Skeletal muscle satellite cell (primary cell): ENCODE measurements around the gene SMIM44.
"Not testable (repeated sequence)": the region's sequence is repeated elsewhere in the genome, so short reads cannot be mapped to it uniquely, and the experiment has no call there.

ENCODE experiments used
- H3K27me3 ChIP-seq: 2 replicates; pipeline ENCODE4 v1.7.0; 2013; ENCODE audit warnings: low read length; ENCODE audit not compliant: control insufficient read depth, insufficient read depth
- H3K36me3 ChIP-seq: 2 replicates; pipeline ENCODE4 v1.7.0; 2013; ENCODE audit warnings: mild to moderate bottlenecking, control low read depth, low read length; ENCODE audit not compliant: insufficient read depth
- H3K4me1 ChIP-seq: 2 replicates; pipeline ENCODE4 v1.7.0; 2013; ENCODE audit warnings: low read length; ENCODE audit not compliant: control insufficient read depth, insufficient read depth
- H3K4me2 ChIP-seq: 2 replicates; pipeline ENCODE4 v1.7.0; 2013; ENCODE audit warnings: mild to moderate bottlenecking, low read length
- H3K4me3 ChIP-seq: 2 replicates; pipeline ENCODE4 v1.7.0; 2013; ENCODE audit warnings: low read length
- H3K9ac ChIP-seq: 2 replicates; pipeline ENCODE4 v1.7.0; 2013; ENCODE audit warnings: mild to moderate bottlenecking, low read depth, low read length, moderate library complexity
- H3K9me3 ChIP-seq: replicated peaks from 2 replicates; pipeline ENCODE4 v1.7.0; 2013; ENCODE audit warnings: mild to moderate bottlenecking, control low read depth, low read length

Gene SMIM44

GRCh38 chr19:3459089-3459881, 24.0 kb downstream of the SMIM44 start:
- Histone ChIP-seq H3K36me3 (peaks cover 44% of the 10 kb centered on the region), H3K27me3 (no peaks in the 10 kb centered on the region), H3K9ac (peak overlapping the region; percentile 58), H3K4me2 (peak overlapping the region; percentile 42), H3K4me3 (peak overlapping the region; percentile 25), H3K9me3 (no peaks in the 10 kb centered on the region), H3K4me1 (peaks cover 34% of the 10 kb centered on the region)

GRCh38 chr19:3458229-3459088, 24.8 kb downstream of the SMIM44 start:
- H3K4me3 ChIP-seq = no peak overlapping the region
- peaks cover 50% of the 10 kb centered on the region for H3K36me3 ChIP-seq
- H3K4me2 ChIP-seq = peak overlapping the region; percentile 42
- peak overlapping the region; percentile 58 for H3K9ac ChIP-seq
- H3K9me3 ChIP-seq = no peaks in the 10 kb centered on the region
- peaks cover 34% of the 10 kb centered on the region for H3K4me1 ChIP-seq
- no peaks in the 10 kb centered on the region for H3K27me3 ChIP-seq

- Histone ChIP-seq H3K4me3 (no peak overlapping the region), H3K4me2 (no peak overlapping the region), H3K36me3 (peaks cover 57% of the 10 kb centered on the region), H3K4me1 (peaks cover 34% of the 10 kb centered on the region), H3K9me3 (no peaks in the 10 kb centered on the region), H3K27me3 (no peaks in the 10 kb centered on the region), H3K9ac (peak overlapping the region; percentile 58)
Measured at GRCh38 chr19:3457528-3458228, 25.6 kb downstream of the SMIM44 start.

GRCh38 chr19:3456925-3457527, 26.2 kb downstream of the SMIM44 start:
- H3K4me2 ChIP-seq = no peak overlapping the region
- H3K4me1 ChIP-seq = peaks cover 34% of the 10 kb centered on the region
- peaks cover 64% of the 10 kb centered on the region for H3K36me3 ChIP-seq

GRCh38 chr19:3455960-3456601, 27.2 kb downstream of the SMIM44 start:
- H3K9me3 ChIP-seq = no peaks in the 10 kb centered on the region
- H3K27me3 ChIP-seq = no peaks in the 10 kb centered on the region
- no peak overlapping the region for H3K4me3 ChIP-seq
- no peak overlapping the region for H3K9ac ChIP-seq
- no peak overlapping the region for H3K4me2 ChIP-seq
- H3K36me3 ChIP-seq = peaks cover 69% of the 10 kb centered on the region
- H3K4me1 ChIP-seq = peaks cover 42% of the 10 kb centered on the region

More at GRCh38 chr19:3456925-3457527, 26.2 kb downstream of the SMIM44 start:
- Histone ChIP-seq H3K27me3 (no peaks in the 10 kb centered on the region), H3K9ac (no peak overlapping the region), H3K4me3 (no peak overlapping the region), H3K9me3 (no peaks in the 10 kb centered on the region)

GRCh38 chr19:3455393-3455955, 27.8 kb downstream of the SMIM44 start:
- Histone ChIP-seq H3K9ac (no peak overlapping the region), H3K4me2 (no peak overlapping the region), H3K4me1 (peaks cover 44% of the 10 kb centered on the region), H3K4me3 (no peak overlapping the region), H3K36me3 (peaks cover 65% of the 10 kb centered on the region), H3K27me3 (no peaks in the 10 kb centered on the region), H3K9me3 (no peaks in the 10 kb centered on the region)

GRCh38 chr19:3454656-3455392, 28.4 kb downstream of the SMIM44 start:
- Histone ChIP-seq H3K4me3 (no peak overlapping the region), H3K36me3 (peaks cover 61% of the 10 kb centered on the region), H3K9ac (no peak overlapping the region), H3K27me3 (no peaks in the 10 kb centered on the region), H3K9me3 (no peaks in the 10 kb centered on the region), H3K4me2 (no peak overlapping the region), H3K4me1 (peaks cover 41% of the 10 kb centered on the region)

GRCh38 chr19:3453840-3454239, 29.4 kb downstream of the SMIM44 start:
- Histone ChIP-seq H3K9me3 (no peaks in the 10 kb centered on the region), H3K4me3 (no peak overlapping the region), H3K4me2 (no peak overlapping the region), H3K4me1 (peaks cover 31% of the 10 kb centered on the region), H3K36me3 (peaks cover 64% of the 10 kb centered on the region), H3K9ac (no peak overlapping the region), H3K27me3 (no peaks in the 10 kb centered on the region)

GRCh38 chr19:3452942-3453214, 30.4 kb downstream of the SMIM44 start:
- H3K4me1 ChIP-seq = peaks cover 22% of the 10 kb centered on the region
- not testable (repeated sequence) for H3K9ac ChIP-seq, H3K4me3 ChIP-seq, H3K4me2 ChIP-seq, H3K27me3 ChIP-seq, H3K9me3 ChIP-seq
- peaks cover 67% of the 10 kb centered on the region for H3K36me3 ChIP-seq

- Histone ChIP-seq H3K27me3 (no peaks in the 10 kb centered on the region), H3K9me3 (no peaks in the 10 kb centered on the region), H3K4me3 (no peak overlapping the region), H3K4me1 (peaks cover 16% of the 10 kb centered on the region), H3K36me3 (peaks cover 71% of the 10 kb centered on the region), H3K9ac (peak overlapping the region; percentile 51), H3K4me2 (no peak overlapping the region)
Measured at GRCh38 chr19:3452171-3452941, 30.9 kb downstream of the SMIM44 start.
